H1 (cell line): ENCODE measurements around the gene NSUN2. TPM values are rescaled to one million over a fixed set of nuclear protein-coding genes. Genes with fewer than 3 reads are reported as not detected.

Source experiments
- CTCF ChIA-PET: fragments of 300-600 bp; sonication (Branson Sonifier 250); formaldehyde crosslinking; loops from one replicate; lab custom pipeline; 2021; ENCODE audit not compliant: partially characterized antibody; lab: Charles Lee
- POLR2A ChIA-PET: fragments of 300-600 bp; sonication (Branson Sonifier 250); formaldehyde crosslinking; loops from one replicate; lab custom pipeline; 2021; ENCODE audit warnings: inconsistent platforms; ENCODE audit not compliant: partially characterized antibody; lab: Charles Lee
- DNase-seq, 2 experiments: peaks; one replicate each; pipeline versions ENCODE4 v3.0.0 to v3.0.0-alpha.2; 2010 to 2022; ENCODE audit warnings: low spot score in 2 of 2, low read depth in 1 of 2, mixed read lengths in 1 of 2
- FAIRE-seq: peaks from 2 replicates; lab custom pipeline; 2011; peaks lifted over from hg19 to GRCh38; lab: Jason Lieb, UNC
- H2AFZ ChIP-seq: 2 replicates; pipeline ENCODE4 v1.8.1; 2012; ENCODE audit warnings: low read length, inconsistent platforms
- H2AK5ac ChIP-seq: 2 replicates; pipeline ENCODE4 v1.6.1; 2013; ENCODE audit warnings: low read depth, low read length
- H2BK120ac ChIP-seq: replicated peaks from 2 replicates; pipeline ENCODE3; 2013; ENCODE audit warnings: low read depth, low read length, inconsistent platforms
- H2BK12ac ChIP-seq: 2 replicates; pipeline ENCODE4 v1.6.1; 2013; ENCODE audit warnings: low read depth, low read length
- H2BK15ac ChIP-seq: 2 replicates; pipeline ENCODE4 v1.6.1; 2013; ENCODE audit warnings: low read length
- H2BK20ac ChIP-seq: 2 replicates; pipeline ENCODE4 v1.6.1; 2013; ENCODE audit warnings: low read length
- H2BK5ac ChIP-seq: 2 replicates; pipeline ENCODE4 v1.6.1; 2013; ENCODE audit warnings: low read depth, low read length
- H3K14ac ChIP-seq: 2 replicates; pipeline ENCODE4 v1.6.1; 2013; ENCODE audit warnings: inconsistent platforms; ENCODE audit not compliant: insufficient read length
- H3K18ac ChIP-seq: 2 replicates; pipeline ENCODE4 v1.6.1; 2013; ENCODE audit warnings: low read length; ENCODE audit errors: extremely low read depth
- H3K23ac ChIP-seq: 2 replicates; pipeline ENCODE4 v1.6.1; 2013; ENCODE audit warnings: inconsistent platforms; ENCODE audit not compliant: insufficient read length
- H3K23me2 ChIP-seq: 2 replicates; pipeline ENCODE4 v1.6.1; 2013; ENCODE audit warnings: low read depth, low read length
- H3K27ac ChIP-seq: 2 replicates; pipeline ENCODE4 v1.6.1; 2011; ENCODE audit warnings: low read depth, low read length, inconsistent platforms
- H3K27me3 ChIP-seq, 4 experiments: replicated peaks in 1 of 4; 1 replicate in 1 of 4; 2 replicates in 3 of 4; pipeline versions ENCODE4 v1.6.1 to v1.8.1; 2011 to 2013; ENCODE audit warnings: low read length in 3 of 4, mild to moderate bottlenecking in 3 of 4, inconsistent platforms in 2 of 4, mixed read lengths in 2 of 4, moderate library complexity in 1 of 4; ENCODE audit not compliant: control insufficient read depth in 3 of 4, insufficient read depth in 3 of 4; ENCODE audit errors: extremely low read depth in 1 of 4
- H3K36me3 ChIP-seq, 4 experiments: 2 replicates each; pipeline versions ENCODE4 v1.6.1 to v1.8.1; 2011 to 2013; ENCODE audit warnings: mild to moderate bottlenecking in 4 of 4, low read length in 3 of 4, moderate library complexity in 2 of 4, control low read depth in 1 of 4, inconsistent platforms in 1 of 4; ENCODE audit not compliant: insufficient read depth in 4 of 4, control insufficient read depth in 2 of 4
- H3K4ac ChIP-seq: replicated peaks from 2 replicates; pipeline ENCODE3; 2013; ENCODE audit warnings: low read length, low read depth, mixed read lengths, inconsistent platforms; ENCODE audit not compliant: insufficient read length
- H3K4me1 ChIP-seq, 4 experiments: replicated peaks in 1 of 4; 1 replicate in 1 of 4; 2 replicates in 3 of 4; pipeline versions ENCODE4 v1.6.1 to v1.8.1; 2011 to 2013; ENCODE audit warnings: low read length in 3 of 4, inconsistent platforms in 2 of 4, mixed read lengths in 1 of 4; ENCODE audit not compliant: insufficient read depth in 4 of 4, control insufficient read depth in 3 of 4
- H3K4me2 ChIP-seq, 2 experiments: 2 replicates each; pipeline versions ENCODE4 v1.6.1 to v1.8.1; 2011 to 2013; ENCODE audit warnings: low read depth in 2 of 2, low read length in 2 of 2, control low read depth in 1 of 2, inconsistent platforms in 1 of 2, mild to moderate bottlenecking in 1 of 2; ENCODE audit not compliant: insufficient read depth in 1 of 2
- H3K4me3 ChIP-seq, 4 experiments: fragments of 200-600, 300-600 bp in 1 of 4; sonication (generic), shearing (Covaris generic), sonication (Bioruptor Twin) in 1 of 4; 2 replicates each; pipeline versions ENCODE4 v1.5.1 to v1.8.1; 2011 to 2016; ENCODE audit warnings: low read length in 4 of 4, low read depth in 3 of 4, control low read depth in 2 of 4, inconsistent platforms in 2 of 4, mild to moderate bottlenecking in 2 of 4, mixed read lengths in 1 of 4, moderate library complexity in 1 of 4; ENCODE audit not compliant: insufficient read depth in 2 of 4; ENCODE audit errors: extremely low read depth in 1 of 4
- H3K56ac ChIP-seq: replicated peaks from 2 replicates; pipeline ENCODE3; 2013; ENCODE audit warnings: low read depth, mild to moderate bottlenecking, mixed read lengths, low read length, inconsistent platforms; ENCODE audit not compliant: insufficient read length
- H3K79me1 ChIP-seq: 2 replicates; pipeline ENCODE4 v1.6.1; 2013; ENCODE audit warnings: low read depth, low read length, control low read depth
- H3K79me2 ChIP-seq, 2 experiments: 2 replicates each; pipeline versions ENCODE4 v1.6.1 to v1.8.1; 2012 to 2013; ENCODE audit warnings: low read length in 2 of 2, mild to moderate bottlenecking in 2 of 2, inconsistent platforms in 1 of 2; ENCODE audit not compliant: insufficient read depth in 2 of 2, control insufficient read depth in 1 of 2
- H3K9ac ChIP-seq, 4 experiments: replicated peaks in 1 of 4; 1 replicate in 1 of 4; 2 replicates in 3 of 4; pipeline versions ENCODE4 v1.6.1 to v1.8.1; 2011 to 2013; ENCODE audit warnings: low read depth in 3 of 4, low read length in 3 of 4, control low read depth in 2 of 4, mild to moderate bottlenecking in 2 of 4, moderate library complexity in 2 of 4, inconsistent platforms in 1 of 4; ENCODE audit errors: extremely low read depth in 1 of 4
- H3K9me3 ChIP-seq, 2 experiments: 2 replicates each; pipeline versions ENCODE4 v1.6.1 to v1.8.1; 2012 to 2013; ENCODE audit warnings: mild to moderate bottlenecking in 2 of 2, moderate library complexity in 2 of 2, control low read depth in 1 of 2, inconsistent platforms in 1 of 2, low read depth in 1 of 2, low read length in 1 of 2, mixed read lengths in 1 of 2; ENCODE audit not compliant: insufficient read depth in 2 of 2
- H4K20me1 ChIP-seq, 2 experiments: replicated peaks in 1 of 2; 2 replicates each; pipeline versions ENCODE3 to v1.8.1; 2011 to 2013; ENCODE audit warnings: inconsistent platforms in 2 of 2, low read length in 2 of 2, mild to moderate bottlenecking in 1 of 2; ENCODE audit not compliant: insufficient read depth in 2 of 2, control insufficient read depth in 1 of 2
- H4K5ac ChIP-seq: 2 replicates; pipeline ENCODE4 v1.6.1; 2013; ENCODE audit warnings: low read length, low read depth, mixed read lengths, inconsistent platforms; ENCODE audit not compliant: insufficient read length
- H4K8ac ChIP-seq: 2 replicates; pipeline ENCODE4 v1.8.0; 2013; ENCODE audit warnings: mild to moderate bottlenecking, moderate library complexity, low read length, inconsistent platforms; ENCODE audit not compliant: insufficient read depth; ENCODE audit errors: extremely low read depth
- H4K91ac ChIP-seq: replicated peaks from 2 replicates; pipeline ENCODE3; 2013; ENCODE audit warnings: low read length, mixed read lengths, inconsistent platforms; ENCODE audit not compliant: insufficient read length
- ATF2 ChIP-seq: IDR thresholded peaks from 2 replicates; pipeline ENCODE4 v1.6.1; 2012; ENCODE audit warnings: low read length, inconsistent platforms
- BACH1 ChIP-seq: IDR thresholded peaks from 2 replicates; pipeline ENCODE4 v1.6.1; 2012; ENCODE audit warnings: low read length, improper control_type of control experiment
- CHD1 ChIP-seq: IDR thresholded peaks from 2 replicates; pipeline ENCODE4 v1.6.1; 2012; ENCODE audit warnings: low read depth, low read length, improper control_type of control experiment
- CTCF ChIP-seq, 3 experiments: IDR thresholded peaks; 1 replicate in 2 of 3; 2 replicates in 1 of 3; pipeline versions ENCODE4 v1.5.1 to v1.6.1; 2011; ENCODE audit warnings: low read length in 3 of 3, mild to moderate bottlenecking in 3 of 3, inconsistent platforms in 2 of 3, low read depth in 1 of 3, moderate library complexity in 1 of 3; ENCODE audit not compliant: insufficient read depth in 1 of 3; ENCODE audit errors: control extremely low read depth in 1 of 3
- EGR1 ChIP-seq: IDR thresholded peaks from 2 replicates; pipeline ENCODE4 v1.6.1; 2011; ENCODE audit warnings: low read depth, low read length, borderline replicate concordance
- KDM1A ChIP-seq: fragments of 200-600, 300-600 bp; sonication (generic); IDR thresholded peaks from 2 replicates; pipeline ENCODE4 v1.7.1; 2016; ENCODE audit warnings: mild to moderate bottlenecking, low read length, borderline replicate concordance
- POU5F1 ChIP-seq: IDR thresholded peaks from 2 replicates; pipeline ENCODE4 v1.6.1; 2011; ENCODE audit warnings: low read depth, mild to moderate bottlenecking, low read length, moderate library complexity
- SIRT6 ChIP-seq: IDR thresholded peaks from one replicate; pipeline ENCODE4 v1.7.1; 2012; ENCODE audit warnings: low read length, inconsistent platforms
- TEAD4 ChIP-seq: IDR thresholded peaks from 2 replicates; pipeline ENCODE4 v1.6.1; 2012; ENCODE audit warnings: low read depth, low read length, inconsistent platforms, mixed read lengths
- WGBS, 2 experiments: shearing (Covaris generic) in 1 of 2; methylation state at CpG; one replicate each; pipeline versions ENCODE4 v1.1.6 to v1.1.7; 2013 to 2015; ENCODE audit warnings: low lambda C conversion rate in 2 of 2, mixed read lengths in 2 of 2, inconsistent platforms in 1 of 2, low coverage in 1 of 2, missing lambda C conversion rate in 1 of 2; ENCODE audit not compliant: insufficient replicate concordance in 2 of 2, insufficient coverage in 1 of 2, insufficient read length in 1 of 2; ENCODE audit errors: extremely low coverage in 1 of 2, missing lambda C conversion rate in 1 of 2; 5-methylcytosine and 5-hydroxymethylcytosine counted together
- polyA plus RNA-seq, 7 experiments: library from polyadenylated mRNA; depleted of rRNA in 3 of 7; stranded (reverse) in 5 of 7; unstranded in 2 of 7; fragments of >200 nt in 5 of 7; fragments of 200-250 nt in 2 of 7; gene quantifications; 1 replicate in 5 of 7; 2 replicates in 1 of 7; 4 replicates in 1 of 7; pipeline versions ENCODE4 v1.2.1 to v1.2.3, GENCODE V29; 2011 to 2013; ENCODE audit warnings: missing spikeins in 2 of 7, mixed read lengths in 2 of 7
- total RNA-seq: library from RNA; stranded (reverse); fragmentation: NEBNext Ultra II Directional; extraction: Animal tissue kit (Norgen Biotek cat#: 25700); gene quantifications from 2 replicates; pipeline ENCODE4 v1.2.1, GENCODE V29; 2021

NSUN2 gene
- total and polyA plus RNA-seq, 2 of the 8 experiments (the other 6 are each of a cell fraction or from before 2014, with no cell fraction given) = 47.3 to 94.7 TPM

- Histone ChIP-seq H3K14ac (no peak overlapping the region), H3K4ac (no peak overlapping the region), H3K23ac (no peak overlapping the region), H2AFZ (no peak overlapping the region; the same call in 1 of the 2 replicates), H3K9ac (no peak overlapping the region), H3K36me3 (no peaks in the 10 kb centered on the region), H3K18ac (no peak overlapping the region), H3K79me2 (no peaks in the 10 kb centered on the region), H3K27me3 (no peaks in the 10 kb centered on the region), H3K9me3 (peaks cover 0 to 2% of the 10 kb centered on the region in 2 experiments; a peak in 1 of 4 replicates), H3K27ac (no peak overlapping the region), H4K8ac (no peak overlapping the region; the same call in 1 of the 2 replicates), H2AK5ac (no peak overlapping the region), H2BK5ac (no peak overlapping the region), H2BK12ac (no peak overlapping the region), H4K5ac (no peak overlapping the region), H3K4me1 (no peaks in the 10 kb centered on the region; a peak in 1 of 7 replicates), H2BK15ac (no peak overlapping the region), H3K4me3 (no peak overlapping the region), H2BK120ac (no peak overlapping the region), H3K4me2 (no peak overlapping the region), H4K91ac (no peak overlapping the region), H3K23me2 (peaks cover 3% of the 10 kb centered on the region; the same call in 1 of the 2 replicates), H3K79me1 (no peaks in the 10 kb centered on the region), H4K20me1 (no peaks in the 10 kb centered on the region), H3K56ac (no peak overlapping the region), H2BK20ac (no peak overlapping the region)
- WGBS, 2 experiments = 89% methylated on average over 27 of the region's 30 CpGs; no CpG with 5 or more reads in 1 of the 2 experiments
- CTCF ChIA-PET = interaction anchor here (1.1 to 2.7 kb wide), 2 partner anchors 10 to 22 kb away, joined by 3 to 9 read pairs; no protein-coding TSS in a partner anchor
- DNase-seq (no peak), FAIRE-seq (no peak)
- POLR2A ChIA-PET = no interaction called here
- TF ChIP-seq KDM1A = no peak
- no peak for TF ChIP-seq POU5F1
- no peak for TF ChIP-seq CHD1
- no peak for TF ChIP-seq ATF2
- no peak for TF ChIP-seq EGR1
- no peak for TF ChIP-seq BACH1
- no peak for TF ChIP-seq TEAD4
- TF ChIP-seq SIRT6 = no peak
- no peak for TF ChIP-seq CTCF (IDR thresholded peaks at IDR 0.05; ENCODE audit: control extremely low read depth in 1 of 3, insufficient read depth in 1 of 3, low read depth in 1 of 3, low read length in 3 of 3)
Measured at GRCh38 chr5:6572086-6572824, 60.6 kb downstream of the NSUN2 start.
